Astrocyte of the spinal cord (primary cell): Measurements from ENCODE around the gene IFNK.

Source experiments
- DNase-seq: peaks from one replicate; pipeline ENCODE4 v3.0.0; 2011; ENCODE audit warnings: low read depth, low spot score
- H3K4me3 ChIP-seq: 2 replicates; pipeline ENCODE4 v1.5.1; 2011; ENCODE audit warnings: low read depth, mild to moderate bottlenecking, low read length, moderate library complexity
- CTCF ChIP-seq: IDR thresholded peaks from 2 replicates; pipeline ENCODE4 v1.5.1; 2012; ENCODE audit warnings: low read depth, mild to moderate bottlenecking, low read length, inconsistent platforms
- in situ Hi-C: cut with HindIII; loops from 2 replicates; pipeline ENCODE4 v1.10.0; 2017; ENCODE audit warnings: low sequenced_read_pairs

The IFNK gene

GRCh38 chr9:27524236-27524635 lies at the start of gene IFNK:
Gene IFNK (plus strand): TSS chr9:27524290. CDS start chr9:27524337, 47 bp downstream.
- TF ChIP-seq CTCF = no peak
- DNase-seq = no peak
- in situ Hi-C loops = no loop called here
- no peak within 1 kb of the TSS for H3K4me3 ChIP-seq

- no peak for TF ChIP-seq CTCF
- H3K4me3 ChIP-seq = no peak overlapping the region
- in situ Hi-C loops = no loop called here
- DNase-seq = no peak
These were observed 49.8 kb upstream of the IFNK start for GRCh38 chr9:27474305-27474704.

GRCh38 chr9:27475057-27475595 lies 49.0 kb upstream of the IFNK start:
- TF ChIP-seq CTCF = no peak

GRCh38 chr9:27476870-27477515 lies 47.1 kb upstream of the IFNK start:
- in situ Hi-C loops = no loop called here
- no peak for TF ChIP-seq CTCF
- no peak for DNase-seq
- no peak overlapping the region for H3K4me3 ChIP-seq

More at GRCh38 chr9:27475057-27475595, 49.0 kb upstream of the IFNK start:
- H3K4me3 ChIP-seq = no peak overlapping the region
- in situ Hi-C loops = no loop called here
- no peak for DNase-seq

GRCh38 chr9:27478322-27478721 lies 45.8 kb upstream of the IFNK start:
- no peak overlapping the region for H3K4me3 ChIP-seq
- DNase-seq = no peak
- in situ Hi-C loops = no loop called here
- TF ChIP-seq CTCF = no peak

GRCh38 chr9:27482709-27483108 lies 41.4 kb upstream of the IFNK start:
- TF ChIP-seq CTCF = no peak
- in situ Hi-C loops = no loop called here
- no peak overlapping the region for H3K4me3 ChIP-seq
- DNase-seq = no peak
